GM19023 (cell line): ENCODE measurements around the gene ITGA1.
"Not testable (repeated sequence)": the region's sequence is repeated elsewhere in the genome, so short reads cannot be mapped to it uniquely, and the experiment has no call there.

ENCODE experiments used
- ATAC-seq: cut with Tn5 transposase; IDR thresholded peaks from one replicate; pipeline ENCODE4 v1.9.1; 2021; ENCODE audit warnings: mild to moderate bottlenecking, moderate library complexity; ENCODE audit not compliant: unreplicated experiment

The ITGA1 gene

DNA sequence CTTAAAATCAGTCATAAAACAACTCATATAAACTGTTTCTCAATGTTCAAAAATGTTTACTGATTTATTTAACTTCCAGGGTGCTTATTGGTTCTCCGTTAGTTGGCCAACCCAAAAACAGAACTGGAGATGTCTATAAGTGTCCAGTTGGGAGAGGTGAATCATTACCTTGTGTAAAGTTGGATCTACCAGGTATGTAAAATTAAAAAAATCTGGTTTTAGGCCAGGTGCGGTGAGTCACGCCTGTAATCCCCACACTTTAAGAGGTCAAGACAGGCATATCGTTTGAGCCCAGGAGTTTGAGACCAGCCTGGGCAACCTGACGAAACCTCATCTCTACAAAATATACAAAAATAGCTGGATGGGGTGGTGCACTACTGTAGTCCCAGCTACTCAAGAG lies 73.7 kb downstream of the ITGA1 start:
- no peak for ATAC-seq

DNA sequence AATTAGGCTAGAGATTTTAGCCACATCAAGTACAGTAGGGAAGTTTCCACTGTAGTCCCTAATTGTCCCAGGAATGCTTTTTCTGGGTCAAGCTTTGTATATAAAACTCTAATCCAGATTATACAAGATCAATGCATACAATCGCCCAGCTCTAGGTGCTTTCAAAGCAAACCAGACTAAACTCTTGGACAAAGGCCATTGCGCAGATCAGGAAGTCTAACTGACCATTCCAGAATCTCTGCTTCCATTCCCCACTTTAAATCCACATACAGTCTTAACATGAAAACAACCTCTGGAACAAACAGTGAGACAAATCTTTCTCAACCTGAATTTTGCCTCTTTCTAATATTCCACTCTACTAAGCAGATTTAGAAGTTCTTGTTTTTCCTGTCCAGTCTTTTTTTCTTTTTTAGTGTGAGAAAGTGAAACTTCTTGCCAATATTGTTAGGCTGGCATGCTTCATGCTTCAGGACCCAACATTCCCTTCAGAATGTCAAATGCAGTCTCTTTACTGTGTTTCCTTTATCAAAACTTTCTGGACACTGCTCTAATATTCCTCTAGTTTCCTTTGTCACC lies 76.1 kb downstream of the ITGA1 start:
- no peak for ATAC-seq

DNA sequence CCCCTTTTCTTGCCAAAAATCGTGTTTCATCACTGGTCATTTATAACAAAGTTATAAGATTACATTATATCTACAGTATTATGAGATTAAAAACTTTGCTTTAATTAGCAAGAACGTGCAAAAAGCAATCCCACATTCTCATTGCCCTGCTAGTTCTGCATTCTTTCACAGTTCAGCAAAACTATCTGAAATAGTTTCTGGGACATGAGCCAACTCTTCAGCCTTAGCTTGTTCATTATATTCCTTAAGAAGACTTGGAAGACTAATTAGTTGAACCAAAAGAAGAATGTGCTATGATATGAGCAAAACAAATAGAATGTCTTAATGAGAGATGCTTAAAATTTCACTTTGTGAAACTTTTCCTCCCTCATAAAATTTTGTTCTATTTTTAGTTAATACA lies 76.7 kb downstream of the ITGA1 start:
- ATAC-seq: no peak

DNA sequence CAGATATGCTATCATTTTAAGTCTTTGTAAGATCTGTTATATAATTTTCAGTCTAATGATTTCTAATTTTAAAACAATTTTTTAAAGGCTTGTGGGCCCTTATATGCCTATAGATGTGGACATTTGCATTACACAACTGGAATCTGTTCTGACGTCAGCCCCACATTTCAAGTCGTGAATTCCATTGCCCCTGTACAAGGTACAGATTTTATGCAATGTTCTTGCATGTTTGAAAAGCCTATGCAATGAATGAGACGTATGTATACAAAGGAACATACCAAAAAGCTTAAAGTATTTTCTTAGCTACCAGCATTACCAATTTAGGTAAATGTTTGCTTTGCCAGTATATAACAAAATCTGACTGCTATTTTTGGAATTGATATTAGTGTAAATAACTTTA lies 77.2 kb downstream of the ITGA1 start:
- ATAC-seq: no peak

DNA sequence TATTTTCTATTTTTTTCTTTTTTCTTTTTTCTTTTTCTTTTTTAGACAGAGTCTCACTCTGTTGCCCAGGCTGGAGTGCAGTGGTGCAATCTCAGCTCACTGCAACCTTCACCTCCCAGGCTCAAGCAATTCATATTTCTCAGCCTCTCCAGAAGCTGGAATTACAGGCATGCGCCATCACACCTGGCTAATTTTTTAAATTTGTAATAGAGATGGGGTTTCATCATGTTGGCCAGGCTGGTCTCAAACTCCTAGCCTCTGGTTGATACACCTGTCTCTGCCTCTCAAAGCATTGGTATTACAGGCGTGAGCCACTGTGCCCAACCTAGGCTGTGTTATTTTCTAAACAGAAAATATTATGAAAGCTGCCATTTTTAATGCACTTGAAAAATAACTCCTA lies 78.3 kb downstream of the ITGA1 start:
- ATAC-seq: not testable (repeated sequence)

DNA sequence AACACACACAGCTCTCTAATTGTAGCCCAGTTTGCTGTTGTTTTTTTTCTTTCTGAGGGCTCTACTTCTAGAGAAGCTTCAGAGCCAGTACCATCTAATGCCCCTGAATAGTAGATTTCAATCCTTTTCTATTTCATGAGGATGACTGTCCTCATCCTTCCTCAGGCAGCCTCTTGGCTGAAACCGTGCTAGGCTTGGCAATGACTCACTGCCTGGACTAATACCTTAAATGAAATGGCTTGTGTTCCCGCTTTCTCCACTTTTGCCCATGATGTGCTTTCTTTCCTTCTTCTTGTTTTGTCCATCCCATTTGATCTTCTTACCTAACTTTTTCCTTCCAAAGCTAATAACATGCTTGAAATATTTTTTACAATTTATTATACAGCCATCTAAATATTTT lies 80.1 kb downstream of the ITGA1 start:
- no peak for ATAC-seq

DNA sequence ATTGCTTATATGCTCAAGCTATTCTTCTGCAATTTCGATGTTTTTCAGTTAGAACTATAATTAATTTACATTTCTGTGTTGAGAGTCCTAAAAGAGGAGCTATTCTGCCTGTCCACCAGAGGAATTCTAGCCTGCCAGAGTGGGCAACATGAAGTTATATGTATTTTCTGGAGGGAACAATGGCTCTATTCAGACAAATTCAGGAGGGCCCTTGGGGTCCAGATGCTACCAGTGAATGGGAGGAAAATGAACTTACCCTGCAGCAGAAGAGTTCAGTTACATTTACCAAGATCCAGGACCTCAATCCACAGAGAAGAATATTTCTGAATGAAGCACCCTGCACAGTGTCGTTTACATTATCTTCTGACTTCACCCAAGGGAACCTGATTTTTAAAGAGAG lies 80.7 kb downstream of the ITGA1 start:
- no peak for ATAC-seq

DNA sequence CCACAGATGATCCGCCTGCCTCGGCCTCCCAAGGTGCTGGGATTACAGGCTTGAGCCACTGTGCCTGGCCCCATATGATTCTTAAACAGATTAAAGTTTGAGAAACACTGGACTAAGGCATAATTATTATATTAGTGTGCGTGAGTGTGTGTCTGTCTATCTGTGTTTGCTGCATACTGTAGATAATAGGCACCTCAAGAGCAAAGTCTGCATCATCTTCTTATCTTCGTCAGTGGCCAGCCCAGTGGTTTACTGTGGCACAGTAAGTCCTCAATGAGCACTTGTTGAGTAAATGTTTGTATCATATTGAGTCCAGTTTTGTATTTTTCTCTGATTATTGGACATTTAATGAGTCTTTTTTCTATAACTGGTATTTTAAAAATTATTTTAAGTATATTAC lies 81.7 kb downstream of the ITGA1 start:
- no peak for ATAC-seq

DNA sequence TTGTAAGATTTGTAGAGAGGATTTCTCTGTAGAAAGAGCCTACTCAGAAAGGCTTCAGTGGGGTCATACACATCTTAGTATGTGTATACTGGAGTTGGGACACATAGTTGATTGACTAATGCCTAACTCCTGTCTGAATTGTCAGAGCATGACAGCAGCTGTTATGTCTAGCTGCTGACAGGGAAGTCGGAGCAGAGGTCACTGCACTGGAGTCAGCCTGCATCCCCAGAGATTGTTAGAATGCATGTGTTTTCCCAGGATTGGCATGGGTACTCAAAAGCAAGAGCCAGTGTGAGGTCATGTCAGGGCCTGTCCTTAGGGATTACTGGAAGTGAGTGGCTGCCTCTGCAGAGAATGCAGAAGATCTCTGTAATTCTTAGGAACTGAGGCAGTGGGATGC lies 82.7 kb downstream of the ITGA1 start:
- no peak for ATAC-seq

DNA sequence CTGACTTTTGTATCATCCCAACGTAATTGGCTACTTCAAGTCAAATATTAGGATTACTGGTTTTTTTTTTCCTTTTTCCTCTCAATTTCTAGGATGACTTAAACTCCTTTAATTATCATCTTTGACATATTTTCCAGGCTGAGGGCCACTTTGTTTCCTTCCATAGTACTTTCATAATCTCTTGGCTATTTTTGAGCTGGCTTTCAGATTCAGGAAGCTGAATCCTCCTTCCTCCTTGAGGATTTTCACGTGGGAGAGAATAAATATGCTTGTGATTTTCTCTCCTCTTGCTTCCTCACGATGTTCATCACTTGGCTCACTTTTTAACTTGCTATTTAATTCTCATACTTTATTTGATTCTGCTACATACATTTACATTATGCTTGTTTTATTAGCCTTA lies 88.1 kb downstream of the ITGA1 start:
- no peak for ATAC-seq

DNA sequence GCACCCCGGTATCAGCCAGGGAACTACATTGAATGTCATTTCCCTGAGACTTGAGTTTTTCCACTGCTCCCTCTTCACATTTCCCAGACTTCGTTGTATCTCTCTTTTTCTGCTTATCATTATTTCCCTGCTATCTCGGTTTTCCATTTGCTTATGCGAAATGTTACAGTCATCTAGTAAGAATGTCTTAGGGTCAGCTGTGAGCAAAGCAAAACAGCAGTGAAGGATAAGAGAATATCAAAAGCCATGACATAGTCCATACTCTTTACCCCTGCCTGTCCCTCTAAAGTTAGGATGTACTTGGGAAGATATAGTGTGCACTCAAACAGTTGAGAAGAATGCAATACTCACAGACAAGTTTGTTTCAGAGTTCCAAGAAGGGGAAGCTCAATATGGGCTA lies 88.7 kb downstream of the ITGA1 start:
- ATAC-seq: no peak

DNA sequence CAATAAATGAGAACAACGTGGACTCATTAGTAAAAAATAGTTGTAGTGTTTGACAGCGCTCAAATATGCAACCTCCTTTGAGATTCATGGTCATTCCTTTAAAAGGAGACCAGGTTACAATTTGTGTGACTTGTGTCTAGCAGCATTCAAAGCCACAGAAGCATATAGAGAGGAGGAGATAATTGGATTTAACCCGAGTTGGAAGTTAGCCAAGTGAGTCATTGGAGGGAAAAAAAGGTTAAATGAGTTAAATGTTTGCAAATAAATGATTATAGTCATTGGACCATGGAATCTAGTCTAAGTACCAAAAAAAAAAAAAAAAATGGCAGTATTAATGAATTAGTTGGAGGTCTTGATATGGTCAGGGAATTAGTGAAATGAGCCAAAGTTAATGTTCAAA lies 90.9 kb downstream of the ITGA1 start:
- ATAC-seq: no peak

DNA sequence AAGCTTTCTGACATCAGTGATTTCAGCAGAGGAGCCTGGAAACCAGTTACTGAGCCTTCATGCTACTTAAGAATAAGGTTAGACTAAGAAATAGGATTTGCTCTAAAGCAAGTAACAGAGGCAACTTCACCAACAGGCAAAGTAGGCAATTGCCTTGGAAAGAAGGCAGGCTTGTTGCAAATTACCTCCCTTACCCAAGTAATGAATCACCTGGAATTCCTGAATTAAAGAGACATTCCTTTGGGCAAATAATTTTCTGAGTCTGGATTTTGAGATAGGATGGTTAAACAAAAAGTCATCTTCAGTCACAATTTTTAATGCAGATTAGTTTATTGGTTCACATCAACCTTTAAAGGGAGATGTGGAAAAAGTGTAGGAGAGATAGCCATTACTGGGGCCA lies 92.8 kb downstream of the ITGA1 start:
- no peak for ATAC-seq

DNA sequence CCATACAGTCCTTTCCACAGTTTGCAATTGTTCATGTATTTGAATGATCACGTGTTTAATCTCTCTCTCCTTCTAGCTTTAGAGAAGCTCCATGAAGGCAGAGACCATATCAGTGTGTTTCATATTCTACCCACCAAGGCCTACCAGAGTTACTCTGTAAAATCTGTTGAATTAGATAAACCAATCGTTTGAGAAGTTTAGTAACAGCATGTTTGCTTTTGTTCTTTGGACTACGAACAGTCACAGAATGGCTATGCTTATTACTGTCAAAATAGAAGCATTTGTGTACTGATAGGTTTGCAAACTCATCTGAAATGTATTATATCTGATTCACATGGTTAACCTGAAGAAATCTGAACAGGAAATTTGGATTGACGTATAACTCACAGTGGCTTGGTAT lies 93.8 kb downstream of the ITGA1 start:
- ATAC-seq: no peak

DNA sequence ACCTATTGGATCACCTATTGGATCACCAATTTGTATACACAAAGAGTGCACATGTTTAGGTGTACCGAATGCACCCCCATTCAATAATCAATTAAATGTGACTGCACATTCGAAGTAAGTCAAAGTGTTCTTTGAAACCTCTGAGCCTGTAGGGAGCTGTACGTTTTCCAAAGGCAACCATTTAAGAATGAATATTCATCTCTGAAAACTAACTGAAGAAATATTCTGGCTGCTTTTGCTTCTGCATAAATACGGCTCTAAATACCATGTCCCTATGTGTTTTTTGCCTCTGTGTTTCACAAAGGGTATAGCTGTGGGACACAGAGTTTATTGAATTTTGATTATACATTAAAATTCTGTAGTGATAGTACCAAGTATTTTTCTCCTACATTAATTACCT lies 95.4 kb downstream of the ITGA1 start:
- ATAC-seq: no peak

DNA sequence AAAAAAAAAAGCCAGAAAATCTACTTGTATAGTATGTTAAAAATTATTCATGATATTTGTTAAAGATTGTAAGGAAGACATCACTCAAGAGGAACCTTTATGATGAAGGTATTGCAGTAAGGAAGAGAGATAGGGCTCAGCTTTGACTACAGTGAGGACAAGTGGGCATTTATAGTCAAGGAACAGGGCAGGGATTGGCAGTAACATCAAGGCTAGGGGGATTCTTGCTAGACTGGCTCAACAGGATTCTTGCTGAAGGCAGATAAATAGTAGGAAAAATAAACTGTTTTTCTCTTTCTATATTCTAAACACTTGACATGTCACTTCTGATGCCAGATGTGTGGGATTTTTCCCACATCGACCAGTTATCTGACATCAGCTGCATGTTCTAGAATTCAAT lies 96.7 kb downstream of the ITGA1 start:
- no peak for ATAC-seq

DNA sequence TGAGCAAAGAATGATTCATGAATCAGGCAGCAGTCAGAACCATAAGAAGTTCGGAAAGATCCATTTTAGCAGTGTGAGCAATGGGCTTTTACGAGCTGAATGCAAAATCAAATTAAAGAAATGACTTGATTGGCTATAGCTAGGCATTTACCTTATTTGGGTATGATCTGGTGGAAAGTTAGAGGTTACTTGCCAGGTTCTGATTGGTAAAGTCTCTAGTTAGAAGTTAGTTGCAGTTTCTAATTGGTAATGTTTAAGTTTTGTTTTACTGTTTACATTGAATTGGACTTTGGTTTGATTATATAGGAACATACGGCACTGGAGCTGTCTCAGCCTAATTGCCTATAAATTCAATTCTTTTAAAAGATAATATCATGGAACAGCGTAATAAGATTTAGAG lies 97.9 kb downstream of the ITGA1 start:
- no peak for ATAC-seq

DNA sequence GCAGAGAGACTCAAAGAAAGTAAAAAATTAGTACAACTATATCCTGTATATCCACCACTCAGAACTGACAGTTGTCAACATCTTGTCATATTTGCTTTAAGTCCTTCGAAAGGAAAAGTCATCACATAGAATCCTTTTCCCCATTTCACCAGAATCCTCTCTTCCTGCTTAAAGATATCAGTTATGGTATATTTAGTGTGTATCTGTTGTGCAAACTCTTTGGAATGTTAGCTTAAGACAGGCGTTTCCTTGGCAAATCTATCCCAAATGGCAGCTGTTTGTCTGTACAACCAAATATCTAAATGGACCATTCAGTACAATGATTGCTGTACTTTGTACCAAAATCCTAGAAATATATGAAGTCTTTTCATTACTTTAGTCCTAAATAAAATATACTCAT lies 98.5 kb downstream of the ITGA1 start:
- ATAC-seq: no peak

DNA sequence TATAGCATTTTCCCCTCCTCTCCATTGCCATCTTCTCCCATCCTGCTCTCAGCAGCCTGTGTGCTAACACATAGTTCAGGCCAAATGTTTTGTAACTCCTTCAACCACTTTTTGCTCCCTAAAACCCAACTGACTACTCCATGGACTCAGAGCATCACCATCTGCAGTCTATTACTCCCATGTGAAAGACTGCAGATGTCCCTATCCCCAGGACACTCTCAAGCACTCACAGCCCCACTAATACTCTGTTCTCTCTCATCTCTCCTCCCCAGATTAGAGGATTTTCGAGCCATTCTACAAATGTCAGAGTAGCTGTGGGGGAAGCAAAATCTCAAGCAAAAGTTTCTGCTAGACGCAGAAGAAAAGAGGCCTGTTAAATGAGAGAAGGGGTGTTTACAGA lies 99.3 kb downstream of the ITGA1 start:
- ATAC-seq: no peak

DNA sequence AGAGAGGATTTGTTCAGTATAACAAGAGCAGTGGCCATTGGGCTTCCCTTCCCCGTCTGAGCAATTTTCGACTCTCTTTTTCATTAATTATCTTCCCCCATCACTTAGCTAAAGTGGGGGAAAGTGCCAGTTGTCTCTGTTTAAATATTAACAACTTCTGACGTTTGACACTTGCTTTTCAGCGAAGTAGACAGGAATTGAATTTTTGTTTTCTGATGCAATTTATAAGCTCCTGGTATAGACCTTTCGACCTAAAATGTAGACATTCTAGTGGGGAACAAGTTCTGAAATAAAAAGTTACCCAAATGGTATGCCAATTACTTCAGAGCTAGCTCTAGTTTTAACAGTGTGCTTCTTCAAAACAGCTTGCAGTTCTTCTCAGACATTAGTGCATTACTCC lies 100.6 kb downstream of the ITGA1 start:
- ATAC-seq: no peak

DNA sequence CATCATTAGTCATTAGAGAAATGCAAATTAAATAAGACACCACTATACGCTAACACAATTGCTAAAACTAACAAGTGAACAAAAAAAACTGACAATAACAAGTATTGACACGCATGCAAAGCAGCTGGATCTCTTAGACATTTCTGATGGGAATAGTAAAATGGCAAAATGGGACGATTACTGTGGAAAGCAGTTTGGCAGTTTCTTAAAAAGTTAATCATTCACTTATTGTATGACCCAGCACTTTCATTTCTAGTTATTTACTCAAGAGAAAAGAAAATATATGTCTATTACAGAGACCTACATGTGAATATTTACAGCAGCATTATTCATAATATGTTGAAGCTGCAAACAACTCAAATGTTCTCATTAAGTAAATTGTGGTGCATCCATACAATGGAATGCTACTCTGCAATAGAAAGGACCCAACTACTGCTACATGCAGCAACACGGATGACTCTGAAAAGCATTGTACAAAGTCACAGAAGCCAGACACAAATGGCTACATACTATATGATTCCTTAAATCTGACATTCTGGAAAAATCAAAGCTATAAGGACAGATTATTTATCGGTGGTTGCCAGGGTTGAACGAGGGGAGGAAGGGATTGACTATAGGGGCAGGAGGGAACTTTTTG lies 104.6 kb downstream of the ITGA1 start:
- no peak for ATAC-seq

DNA sequence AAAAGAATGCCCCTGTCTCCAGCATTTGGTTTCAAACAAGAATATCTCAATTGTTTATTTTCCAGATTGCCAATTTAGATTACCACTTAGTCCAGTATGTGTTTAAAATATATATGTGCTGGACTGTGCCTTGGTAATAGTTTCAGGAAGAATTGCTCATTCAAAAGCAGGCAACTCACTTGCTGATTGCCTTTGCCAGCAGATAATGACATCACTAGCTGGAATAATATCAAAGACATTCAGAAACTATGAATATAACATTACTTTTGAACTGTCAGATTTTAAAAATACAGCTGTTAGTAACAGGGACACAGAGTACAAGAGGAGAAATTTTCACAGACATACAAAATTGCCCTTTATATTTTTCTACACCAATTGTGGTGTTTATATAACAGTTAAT lies 105.4 kb downstream of the ITGA1 start:
- ATAC-seq: no peak

DNA sequence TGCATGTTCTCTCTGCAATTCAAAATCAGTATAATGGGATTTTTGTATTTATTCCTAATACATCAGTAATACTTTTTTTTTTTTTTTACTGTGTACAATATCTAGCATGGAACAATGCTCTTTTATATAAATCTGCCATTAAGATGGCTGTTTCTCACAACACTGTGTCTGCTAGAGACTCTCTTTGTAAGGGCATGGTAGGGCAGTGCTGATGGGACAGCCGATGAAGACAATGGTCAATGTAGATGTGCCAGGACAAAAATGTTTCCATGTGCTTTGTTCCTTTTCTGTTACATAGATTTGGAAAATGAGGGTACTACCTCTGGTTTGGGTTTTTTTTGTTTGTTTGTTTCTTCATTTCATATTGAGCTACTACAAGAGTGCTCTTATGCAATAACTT lies 106.1 kb downstream of the ITGA1 start:
- no peak for ATAC-seq
